DMS79 treated with DMSO at 0.1 percent for 48 hours (cell line): ENCODE results near the gene ARHGEF3.
"Not testable (repeated sequence)": the region's sequence is repeated elsewhere in the genome, so short reads cannot be mapped to it uniquely, and the experiment has no call there.

Experiments used
- DNase-seq: peaks from one replicate; lab custom pipeline; 2025; lab: John Stamatoyannopoulos, UW

Gene ARHGEF3

DNA sequence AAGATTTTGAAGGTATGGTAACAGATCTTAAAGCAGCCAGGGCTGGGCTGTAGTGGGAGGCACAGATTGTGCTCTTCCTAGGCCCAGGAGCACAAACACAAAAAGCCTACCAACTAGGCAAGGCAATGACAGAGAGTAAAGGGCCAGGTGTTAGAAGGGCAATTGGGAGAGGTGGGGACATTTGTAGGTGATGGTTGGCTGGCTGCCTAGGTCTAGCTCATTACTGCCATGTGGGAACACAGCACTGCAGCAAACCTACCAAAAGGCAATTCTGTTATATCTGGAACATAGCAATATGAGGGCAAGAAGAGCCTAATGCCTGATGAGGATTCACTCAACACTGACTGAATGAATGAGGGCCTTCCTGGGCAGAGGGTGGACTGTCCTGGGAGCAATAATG, 30.4 kb downstream of the ARHGEF3 start:
- DNase-seq: no peak

DNA sequence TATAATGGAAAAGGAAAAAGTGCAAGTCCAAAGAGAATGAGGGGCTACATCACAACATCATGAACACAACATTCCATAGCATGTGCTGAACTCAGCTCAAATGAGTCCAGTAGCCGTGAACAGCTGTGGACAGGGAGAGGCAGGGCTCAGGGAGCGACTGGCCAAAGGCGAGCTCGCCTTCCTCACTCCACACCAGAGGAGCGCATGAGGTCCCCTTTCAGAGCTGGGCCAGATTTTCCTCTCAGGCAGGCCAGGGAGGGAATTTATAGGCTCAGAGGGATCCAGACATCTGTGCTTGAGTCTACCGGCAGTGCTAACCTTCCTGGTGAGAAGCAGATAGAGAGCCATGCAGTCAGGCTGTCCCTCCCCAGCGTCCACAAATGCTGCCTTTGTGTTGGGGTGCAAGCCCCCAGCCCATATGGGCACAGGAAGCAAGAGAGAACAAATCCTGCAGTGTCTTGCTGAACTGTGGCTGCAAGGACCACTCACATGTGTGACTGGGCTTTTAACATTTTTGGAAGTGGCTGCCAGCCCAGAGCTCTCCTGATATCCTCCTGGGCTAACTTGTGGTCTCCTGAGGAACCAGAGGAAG, 32.5 kb downstream of the ARHGEF3 start:
- no peak for DNase-seq

DNA sequence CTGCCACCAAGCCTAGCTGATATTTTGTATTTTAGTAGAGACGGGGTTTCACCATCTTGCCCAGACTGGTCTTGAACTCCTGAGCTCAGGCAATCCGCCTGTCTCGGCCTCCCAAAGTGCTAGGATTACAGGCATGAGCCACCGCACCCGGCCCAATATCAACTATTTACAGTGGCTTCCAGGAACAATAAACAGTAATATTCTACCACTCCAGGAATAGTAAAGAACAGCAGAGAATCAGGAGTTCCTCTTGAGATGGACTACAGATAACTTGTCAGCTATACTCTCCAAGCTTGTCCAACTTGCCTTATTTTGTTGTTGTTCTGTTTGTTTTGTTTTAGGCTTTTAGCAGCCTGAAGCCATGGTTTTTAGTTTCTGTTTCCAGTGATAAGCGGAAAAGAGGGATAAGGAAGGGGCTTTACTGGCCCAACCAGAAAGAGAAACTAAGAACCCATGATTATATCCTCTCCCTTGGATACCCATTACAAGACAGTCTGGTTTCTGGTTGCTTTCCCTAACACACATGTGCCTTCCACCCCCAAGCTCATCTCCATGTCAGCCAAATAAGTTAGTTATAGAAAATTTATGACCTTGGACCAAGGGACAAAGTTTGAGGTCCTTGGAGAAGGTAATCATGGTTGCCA, 36.7 kb downstream of the ARHGEF3 start:
- DNase-seq: no peak

DNA sequence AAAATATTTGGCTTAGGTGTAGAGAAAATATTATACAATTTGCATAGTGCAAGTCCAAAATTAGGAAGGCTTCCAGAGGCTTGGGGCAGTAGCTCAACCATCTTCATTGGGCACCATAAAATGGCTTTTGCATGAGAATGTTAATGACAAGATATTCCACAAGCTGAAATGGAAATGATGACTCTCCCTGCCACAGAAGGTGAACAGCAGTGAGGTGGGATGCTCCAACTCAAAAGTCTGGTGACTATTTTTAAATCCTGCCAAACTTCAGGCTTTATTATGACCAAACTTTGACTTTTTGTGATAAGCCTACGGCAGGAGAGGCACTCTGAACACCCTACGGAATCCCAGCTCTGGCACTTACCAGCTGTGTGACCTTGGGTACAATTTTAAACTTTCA, 37.6 kb downstream of the ARHGEF3 start:
- no peak for DNase-seq

DNA sequence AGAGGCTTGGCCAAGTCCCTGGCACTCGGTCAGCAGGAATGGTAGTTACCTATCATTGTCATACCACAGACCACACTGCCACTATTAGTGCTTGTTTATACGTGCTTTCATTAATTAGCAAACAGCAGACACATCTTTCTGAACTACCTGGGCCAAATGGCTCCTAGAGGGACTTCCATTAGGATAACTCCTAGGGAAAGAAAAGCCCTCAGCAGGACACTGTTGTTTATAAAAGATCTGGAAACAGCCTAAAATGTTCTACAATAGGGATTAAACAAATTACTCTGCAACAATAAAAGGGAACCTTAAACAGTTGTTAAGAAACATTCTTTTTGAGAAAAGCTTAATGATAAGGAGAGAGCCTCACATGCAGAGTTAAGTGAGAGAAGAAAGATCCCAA, 38.5 kb downstream of the ARHGEF3 start:
- no peak for DNase-seq

DNA sequence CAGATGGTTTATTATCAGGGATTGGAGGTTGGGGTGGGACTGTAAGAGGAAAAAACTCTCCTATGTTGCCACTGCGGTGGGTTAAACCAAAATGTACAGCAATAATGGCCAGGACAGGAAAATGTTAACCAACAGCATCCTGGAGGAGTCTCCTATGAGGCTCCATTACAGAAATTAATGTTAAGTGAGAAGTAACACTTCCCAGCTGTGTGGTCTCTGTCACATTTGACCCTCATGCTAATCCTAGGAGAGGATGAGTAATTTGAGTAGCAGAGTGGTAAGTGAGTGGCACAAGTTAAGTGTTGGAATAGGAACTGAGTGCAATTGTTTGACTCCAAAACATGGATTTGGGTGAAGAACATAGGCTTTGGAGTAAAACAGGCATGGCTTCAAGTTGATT, 39.0 kb downstream of the ARHGEF3 start:
- no peak for DNase-seq

DNA sequence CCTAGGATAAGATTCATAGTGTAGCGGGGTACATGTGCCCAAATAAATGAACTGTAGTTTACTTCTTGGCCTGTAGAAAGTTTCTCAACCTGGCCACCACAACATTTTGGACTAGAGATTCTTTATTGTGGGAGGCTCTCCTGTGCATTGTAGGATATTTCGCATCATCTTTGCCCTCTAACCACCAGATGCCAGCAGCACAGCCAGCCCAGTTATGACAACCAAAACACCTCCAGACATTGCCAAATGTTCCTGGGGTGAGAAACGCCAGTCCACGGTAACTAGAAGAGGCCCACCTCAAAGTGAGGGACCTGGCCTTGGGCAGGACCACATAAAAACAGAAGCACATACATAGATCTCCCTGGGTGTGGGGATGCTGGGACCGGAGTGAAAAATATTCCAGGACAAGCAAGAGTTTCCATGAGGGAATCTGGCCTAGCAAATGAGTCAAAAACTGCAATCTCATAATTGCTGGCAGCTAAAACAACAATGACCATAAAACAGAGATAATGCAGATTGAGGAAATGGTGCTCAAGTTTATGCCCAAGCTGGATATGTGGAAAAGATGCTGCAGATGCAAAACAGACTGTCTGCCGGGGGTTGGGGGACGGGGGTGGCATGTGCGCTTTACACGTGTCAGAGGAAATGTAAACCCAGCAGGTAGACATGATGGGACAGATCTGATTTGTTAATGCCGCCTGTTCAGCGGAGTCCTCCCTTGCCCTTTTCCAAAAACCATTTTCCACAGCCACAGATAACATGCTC, 39.7 kb downstream of the ARHGEF3 start:
- no peak for DNase-seq

DNA sequence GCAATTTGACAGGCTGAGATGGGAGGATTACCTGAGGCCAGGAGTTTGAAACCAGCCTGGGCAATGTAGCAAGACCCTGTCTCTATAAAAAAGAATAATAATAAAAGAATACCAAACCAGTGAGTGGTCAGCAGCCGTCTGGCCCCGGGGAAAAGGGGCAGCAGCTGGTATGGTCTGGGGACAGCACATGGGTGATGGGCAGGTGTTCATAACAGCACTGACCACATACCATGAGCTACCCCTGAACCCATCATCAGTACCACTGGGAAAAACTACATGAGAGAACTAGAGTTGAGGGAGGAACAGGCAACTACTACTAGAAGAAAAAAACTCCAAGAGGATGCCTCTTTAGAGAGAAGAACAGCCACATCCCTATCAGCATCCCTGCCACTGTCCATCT, 40.7 kb downstream of the ARHGEF3 start:
- DNase-seq: no peak

DNA sequence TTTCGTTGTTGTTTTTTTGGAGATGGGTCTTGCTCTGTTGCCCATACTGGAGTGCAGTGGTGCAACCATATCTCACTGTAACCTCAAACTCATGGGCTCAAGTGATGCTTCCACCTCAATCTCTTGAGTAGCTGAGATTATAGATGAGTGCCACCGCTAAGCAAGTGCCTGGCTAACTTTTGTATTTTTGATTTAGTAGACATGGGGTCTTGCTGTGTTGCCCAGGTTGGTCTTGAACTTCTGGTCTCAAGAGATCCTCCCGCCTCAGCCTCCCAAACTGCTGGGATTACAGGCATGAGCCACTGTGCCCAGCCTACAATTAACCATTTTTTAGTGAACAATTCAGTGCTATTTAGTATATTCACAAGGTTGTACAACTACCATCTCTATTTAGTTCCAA, 42.2 kb downstream of the ARHGEF3 start:
- no peak for DNase-seq

DNA sequence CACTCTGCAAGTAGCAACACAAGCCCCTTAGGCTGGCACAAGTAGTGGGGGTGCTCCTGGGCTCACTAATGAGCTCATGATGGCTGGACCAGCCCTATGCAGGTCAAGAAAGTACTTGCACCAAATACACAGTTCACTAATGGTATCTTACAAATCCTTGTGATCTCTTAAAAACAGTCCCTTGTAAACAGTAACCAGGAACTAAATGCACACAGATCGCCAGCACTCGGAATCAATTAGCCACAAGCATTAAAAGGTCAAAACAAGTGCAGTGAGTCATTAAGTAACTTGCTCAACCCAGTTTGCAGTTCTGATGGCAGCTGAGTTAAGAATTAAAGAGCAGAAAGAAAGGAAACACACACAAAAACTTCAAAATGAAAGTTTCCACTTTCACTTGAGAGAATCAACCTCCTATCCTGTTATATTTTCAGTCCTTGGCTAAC, 43.2 kb downstream of the ARHGEF3 start:
- DNase-seq: no peak

DNA sequence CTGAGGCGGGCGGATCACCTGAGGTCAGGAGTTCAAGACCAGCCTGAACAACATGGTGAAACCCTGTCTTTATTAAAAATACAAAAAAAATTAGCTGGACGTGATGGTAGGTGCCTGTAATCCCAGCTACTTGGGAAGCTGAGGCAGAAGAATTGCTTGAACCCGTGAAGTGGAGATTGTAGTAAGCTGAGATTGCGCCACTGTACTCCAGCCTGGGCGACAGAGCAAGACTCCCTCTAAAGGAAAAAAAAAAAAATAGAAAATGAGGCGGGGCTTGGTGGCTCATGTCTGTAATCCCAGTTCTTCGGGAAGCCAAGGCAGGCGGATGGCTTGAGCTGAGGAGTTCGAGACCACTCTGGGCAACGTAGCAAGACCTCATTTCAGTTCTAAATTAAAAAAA, 43.7 kb downstream of the ARHGEF3 start:
- not testable (repeated sequence) for DNase-seq

DNA sequence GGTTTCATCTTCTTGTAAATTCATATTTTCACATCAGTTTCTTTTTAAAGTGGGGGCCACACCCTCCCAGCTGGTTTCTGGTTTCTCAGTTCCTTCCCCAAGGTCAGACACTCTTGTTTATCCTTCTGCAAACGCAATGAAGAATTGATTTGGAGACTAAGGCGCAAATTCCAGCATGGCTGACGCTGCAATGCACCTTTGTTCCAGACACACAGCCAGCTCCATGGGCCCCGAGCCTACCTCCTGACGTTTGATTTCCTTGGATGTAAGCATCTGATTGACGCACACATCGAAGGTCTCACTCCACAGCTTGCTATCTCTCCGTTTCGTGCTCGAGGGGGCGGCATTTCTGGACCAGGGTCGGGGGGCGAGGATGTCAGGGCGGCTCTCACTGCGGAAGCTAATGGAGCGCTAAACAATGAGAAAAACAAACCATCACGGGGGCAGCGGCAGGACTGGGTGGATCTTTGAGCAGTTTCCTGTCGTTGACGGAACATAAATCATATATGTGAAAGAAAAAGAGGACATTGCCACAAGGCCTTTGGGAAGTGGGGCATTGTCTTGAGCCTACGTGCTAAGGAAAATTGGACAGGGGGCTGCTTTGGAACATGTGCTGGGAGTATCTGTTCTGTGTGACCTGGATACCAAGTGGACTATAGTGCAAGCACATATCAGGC, 46.9 kb downstream of the ARHGEF3 start:
- no peak for DNase-seq

DNA sequence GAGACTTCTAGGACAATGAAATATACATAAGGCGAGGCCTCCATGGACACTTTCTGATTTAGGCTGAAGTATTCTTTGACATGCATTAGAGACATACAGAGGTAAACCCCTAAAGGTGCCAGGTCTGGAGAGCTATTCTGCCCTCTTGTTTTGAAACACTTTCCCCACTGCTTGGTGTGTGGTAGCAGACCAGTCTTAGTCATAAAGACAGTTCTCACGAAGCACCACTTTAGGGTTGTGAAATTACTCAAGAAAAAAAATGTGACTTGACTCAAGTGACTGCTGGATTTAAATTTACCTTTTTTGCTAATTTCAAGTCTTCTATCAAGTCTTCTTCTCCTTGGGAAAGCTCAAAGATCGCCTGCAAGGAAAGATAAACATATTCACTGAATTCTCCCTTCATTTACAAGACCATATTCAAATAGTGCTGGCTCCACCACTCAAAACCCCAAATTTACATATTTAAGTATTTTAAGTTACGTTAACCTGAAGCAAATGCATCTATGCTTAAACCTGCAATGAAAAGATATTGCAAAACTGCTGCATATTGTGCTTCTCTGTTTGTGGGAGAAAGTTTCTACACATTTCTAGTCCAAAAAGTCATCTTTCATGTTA, 48.4 kb downstream of the ARHGEF3 start:
- no peak for DNase-seq

DNA sequence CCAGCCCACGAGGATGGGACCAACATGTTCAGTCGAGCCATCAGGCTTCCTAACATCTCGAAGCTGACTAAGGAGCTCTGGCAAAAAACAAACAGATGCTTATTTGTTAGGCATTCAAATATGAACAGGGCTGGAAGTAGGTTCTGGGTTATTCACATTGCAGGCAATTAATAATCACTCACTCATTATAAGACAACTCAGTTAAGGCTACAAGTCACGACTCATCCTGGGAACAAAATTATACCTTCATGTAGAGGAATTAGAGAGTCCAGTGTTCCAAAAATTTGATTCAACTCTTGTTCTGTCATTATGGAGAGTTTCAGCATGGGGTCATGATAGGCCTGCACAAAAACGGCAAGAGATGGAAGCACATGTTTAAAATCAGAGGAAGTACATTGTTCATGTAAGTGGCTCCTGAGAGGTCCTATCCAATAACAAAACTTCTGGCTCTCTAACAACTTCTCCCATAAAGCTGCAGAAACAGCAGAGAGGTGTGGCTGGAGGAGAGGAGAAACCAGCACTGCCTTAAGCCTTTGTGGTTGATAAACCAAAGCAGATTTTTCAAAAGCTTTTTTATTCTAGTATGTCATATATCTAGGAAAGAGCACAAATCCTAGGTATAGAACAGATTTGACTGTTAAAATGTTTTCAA, 50.6 kb downstream of the ARHGEF3 start:
- no peak for DNase-seq

DNA sequence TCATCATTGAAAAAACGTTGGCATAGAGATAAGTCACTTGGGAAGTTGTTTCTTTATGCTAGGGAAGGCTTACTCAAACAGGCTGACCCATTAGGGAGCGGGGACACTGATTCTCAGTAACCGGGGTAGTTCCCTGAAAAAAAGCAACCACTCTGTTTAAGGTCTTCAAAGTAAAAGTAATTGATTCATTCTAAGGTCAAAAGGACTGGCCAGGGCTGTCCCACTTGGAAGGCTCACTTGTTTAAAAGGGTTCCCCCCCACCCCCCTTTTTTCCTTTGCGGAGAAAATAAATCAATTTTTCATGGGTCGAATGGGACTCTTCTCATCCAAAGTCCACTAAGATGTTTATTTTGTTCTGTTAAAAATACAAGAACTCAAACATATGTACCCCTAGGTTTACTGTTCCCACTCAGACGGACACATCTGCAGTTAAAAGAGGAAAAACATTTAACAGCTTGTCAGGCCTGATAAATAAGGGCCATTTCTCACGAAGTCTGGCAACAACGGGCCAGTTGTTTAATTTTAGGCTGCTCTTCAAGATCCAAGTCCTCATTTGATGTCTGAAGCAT, 53.0 kb downstream of the ARHGEF3 start:
- DNase-seq: no peak

DNA sequence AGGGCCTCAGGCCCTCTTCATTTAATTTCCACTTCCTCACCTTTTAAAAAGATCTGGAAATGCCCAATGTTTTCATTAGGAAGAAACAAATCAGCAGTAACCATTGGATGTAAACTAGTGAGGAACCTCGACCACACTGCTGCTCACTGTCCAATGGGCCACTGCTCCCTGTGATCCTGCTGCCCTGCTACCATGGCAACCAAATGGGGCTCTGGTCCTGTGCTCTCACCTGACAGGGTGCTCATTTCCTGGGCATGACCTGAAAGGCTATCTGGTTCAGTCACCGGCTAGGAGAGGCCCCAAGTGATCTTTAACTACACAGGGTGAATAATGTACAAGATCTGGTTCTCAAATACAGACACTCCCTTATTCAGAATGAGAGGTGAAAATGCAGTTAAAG, 54.6 kb downstream of the ARHGEF3 start:
- DNase-seq: no peak

DNA sequence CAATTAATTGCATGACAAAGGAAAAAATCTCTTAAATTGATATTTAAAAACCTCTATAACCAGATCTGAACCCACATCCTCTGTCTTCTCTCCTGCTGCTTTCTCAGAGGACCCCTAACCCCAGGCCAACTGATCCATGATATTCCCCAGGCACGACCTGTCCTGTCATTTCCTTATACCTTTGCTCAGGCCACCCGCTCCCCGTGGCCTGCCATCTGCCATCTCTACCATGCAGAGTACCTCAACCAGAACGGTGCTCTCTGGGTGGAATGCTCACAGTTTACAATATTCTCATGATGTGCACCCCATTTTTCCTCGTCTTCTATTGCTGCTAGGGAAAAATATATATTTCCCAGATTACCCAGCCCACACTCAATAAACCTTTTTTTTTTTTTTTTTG, 57.7 kb downstream of the ARHGEF3 start:
- DNase-seq: no peak

DNA sequence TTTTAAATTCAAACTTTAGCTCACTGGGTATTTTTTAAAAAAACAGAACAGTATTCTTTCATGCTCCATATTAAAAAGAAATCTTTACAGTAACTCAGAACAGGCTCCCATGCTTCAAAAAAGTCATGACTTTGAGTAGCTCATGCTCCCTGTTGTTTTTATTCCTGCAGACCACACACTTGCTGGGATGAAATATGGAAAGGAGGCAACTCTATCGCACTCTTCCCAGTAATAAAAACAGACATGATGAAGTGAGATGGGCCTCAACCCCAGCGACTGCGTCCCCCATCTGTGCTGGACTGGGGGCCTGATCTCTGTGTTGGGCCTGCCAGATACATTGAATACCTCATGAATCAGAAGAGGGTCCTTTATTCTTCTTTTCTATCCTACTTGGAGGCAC, 58.9 kb downstream of the ARHGEF3 start:
- no peak for DNase-seq

DNA sequence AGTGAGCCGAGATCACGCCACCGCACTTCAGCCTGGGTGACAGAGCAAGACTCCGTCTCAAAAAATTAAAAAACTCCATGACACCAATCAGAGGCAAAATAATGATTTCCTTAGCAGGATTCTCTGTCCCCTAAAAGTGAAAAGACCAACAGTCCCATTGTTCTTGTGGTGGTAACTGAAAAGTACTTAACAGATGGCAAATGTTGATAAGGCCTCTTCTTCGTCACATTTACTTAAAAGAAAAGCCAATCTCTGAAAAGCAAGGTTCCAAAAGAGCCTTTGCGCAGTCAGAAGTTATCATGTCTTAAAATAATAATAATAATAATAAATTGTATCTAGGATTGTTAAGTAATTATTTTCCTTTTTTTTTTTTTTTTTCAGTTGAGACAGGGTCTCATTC, 62.7 kb downstream of the ARHGEF3 start:
- DNase-seq: no peak

DNA sequence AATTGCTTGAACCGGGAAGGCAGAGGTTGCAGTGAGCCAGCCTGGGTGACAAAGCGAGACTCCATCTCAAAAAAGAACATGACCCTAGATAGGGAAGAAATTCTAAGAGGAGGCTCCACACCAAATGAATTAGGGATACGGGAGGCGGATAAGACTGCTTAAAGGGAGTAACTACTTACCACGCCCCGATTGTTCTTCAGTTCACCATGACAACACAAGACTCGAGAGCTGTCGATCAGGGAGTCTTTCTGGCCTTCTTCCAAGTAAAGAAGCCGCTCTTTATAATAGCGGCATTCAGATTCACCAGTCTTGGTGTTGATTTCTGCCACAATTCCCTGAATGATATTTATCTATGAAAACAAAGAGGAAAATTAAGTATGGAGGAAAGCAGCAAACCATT, 64.7 kb downstream of the ARHGEF3 start:
- no peak for DNase-seq

DNA sequence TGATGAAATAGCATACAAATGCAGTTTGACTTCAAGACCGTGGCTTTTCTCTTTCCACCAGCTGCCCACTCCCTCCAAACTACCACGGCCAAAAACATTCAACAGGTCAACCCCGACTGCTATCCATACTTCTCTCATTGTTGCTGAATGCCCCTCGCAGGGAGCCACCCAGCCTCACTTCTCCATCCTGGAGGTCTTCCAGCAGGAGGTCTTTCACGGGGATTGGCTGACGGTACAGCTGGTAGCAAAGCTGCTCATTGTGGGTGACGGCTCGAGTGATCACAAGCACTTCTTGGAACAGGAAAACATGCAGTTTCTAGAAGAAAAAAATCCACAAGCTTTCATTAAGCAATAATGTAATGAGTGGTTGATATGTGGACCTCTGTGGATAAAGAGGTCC, 69.6 kb downstream of the ARHGEF3 start:
- DNase-seq: no peak

DNA sequence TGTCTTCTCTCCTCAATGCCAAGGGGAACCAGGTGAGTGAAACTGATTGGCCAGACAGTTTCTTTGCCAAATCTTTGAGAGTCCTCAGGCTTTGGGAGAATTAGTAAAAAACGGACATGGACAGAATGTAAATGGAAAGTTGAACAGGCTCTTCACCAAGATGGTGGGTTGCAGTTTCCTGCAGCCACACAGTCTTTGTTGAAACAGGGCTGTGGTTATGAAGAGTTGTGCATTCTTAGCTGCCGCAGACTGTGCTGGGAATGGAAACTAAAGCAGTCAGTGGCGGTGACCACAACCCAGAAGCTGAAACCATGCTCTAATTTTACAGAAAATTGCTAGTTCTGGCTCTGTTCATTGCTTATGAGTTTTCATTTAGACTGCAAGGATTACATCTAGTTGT, 76.6 kb downstream of the ARHGEF3 start:
- no peak for DNase-seq
